CD4-positive, alpha-beta T cell treated with Interleukin-15 for 4 hours (primary cell): ENCODE measurements around the gene LIPE.
"Not testable (repeated sequence)": the region's sequence is repeated elsewhere in the genome, so short reads cannot be mapped to it uniquely, and the experiment has no call there.

Experiments used
- DNase-seq: peaks from one replicate; pipeline ENCODE4 v3.0.0-alpha.2; 2020; ENCODE audit warnings: low spot score

Gene LIPE

GRCh38 chr19:42448306-42448705 is 21.1 kb upstream of the LIPE start:
- DNase-seq = not testable (repeated sequence)

DNA sequence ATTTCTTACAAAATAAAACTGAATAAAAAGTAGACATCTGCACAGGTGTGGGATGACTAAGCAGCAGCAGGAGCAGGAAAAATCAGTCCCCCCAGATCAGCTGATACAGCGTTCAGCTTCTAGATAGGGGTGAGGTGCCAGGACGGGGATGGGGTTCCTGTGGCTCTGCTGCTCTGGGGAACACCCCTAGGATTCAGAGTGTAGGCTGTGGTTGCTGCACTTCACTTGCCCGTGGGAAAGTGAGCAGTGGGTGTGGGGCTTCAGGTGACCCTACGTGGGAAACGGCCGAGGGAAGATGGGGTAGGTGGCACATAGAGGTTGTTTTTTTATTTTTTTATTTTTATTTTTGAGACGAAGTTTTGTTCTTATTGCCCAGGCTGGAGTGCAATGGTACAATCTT is 18.8 kb upstream of the LIPE start:
- no peak for DNase-seq

- DNase-seq = no peak
Measured at GRCh38 chr19:42443944-42444398, 16.8 kb upstream of the LIPE start.

DNA sequence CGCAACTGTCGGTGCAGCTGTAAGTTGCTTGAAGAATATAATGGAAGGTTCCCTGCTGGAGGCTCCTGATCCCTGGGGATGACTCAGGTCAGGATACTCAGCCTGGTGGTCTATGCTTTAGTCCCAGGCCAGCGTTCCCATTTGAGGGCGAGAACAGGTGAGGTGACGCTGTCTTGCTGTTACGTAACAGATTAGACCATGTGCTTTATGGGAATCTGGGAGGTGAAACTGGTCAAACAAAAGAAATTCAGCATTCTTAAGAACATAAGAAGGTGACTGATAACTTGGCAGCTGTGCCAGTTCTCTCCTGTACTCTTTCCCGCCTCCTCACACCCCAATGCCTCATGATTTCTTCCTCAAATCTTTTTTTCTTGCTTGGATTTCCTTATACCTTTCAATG is 15.6 kb upstream of the LIPE start, which contains the start of gene CXCL17:
Gene CXCL17 (minus strand): TSS at position 114 of the 400 bp plus-strand sequence. CDS start 114 bp downstream, outside the sequence.
- DNase-seq = no peak

- DNase-seq = no peak
Measured at GRCh38 chr19:42441049-42441445, 13.9 kb upstream of the LIPE start.

DNA sequence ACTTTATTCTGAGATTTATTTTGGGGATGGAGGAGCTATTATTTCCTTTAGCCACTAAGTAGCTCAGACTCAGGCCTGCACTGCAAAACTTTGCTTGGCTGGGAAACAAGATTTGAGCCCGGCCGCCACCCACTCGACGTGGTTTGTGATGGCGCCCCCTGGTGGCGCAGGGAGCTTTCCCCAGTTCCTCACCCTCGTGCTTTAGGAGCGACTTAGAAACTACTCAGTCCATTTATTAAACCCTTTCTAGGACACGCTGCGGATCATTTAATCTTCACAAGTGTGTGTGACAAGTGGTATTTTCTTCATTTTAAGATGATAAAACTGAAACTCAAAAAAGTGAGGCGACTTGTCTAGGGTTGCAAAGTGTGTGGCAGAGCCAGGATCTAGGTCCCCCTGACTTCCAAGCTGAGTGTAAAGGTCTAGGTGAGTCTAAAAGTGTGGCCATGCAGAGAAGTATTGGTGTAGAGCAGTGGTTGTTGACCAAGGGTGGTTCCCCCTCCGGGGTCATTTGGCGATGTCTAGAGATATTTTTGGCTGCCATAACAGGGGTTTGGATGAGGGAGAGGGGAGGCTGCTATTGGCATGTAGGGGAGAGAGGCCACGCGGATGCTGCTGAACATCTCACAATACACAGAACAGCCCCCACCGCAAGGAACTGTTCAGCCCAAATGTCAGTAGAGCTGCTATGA is 13.3 kb upstream of the LIPE start:
- peak; percentile 79 for DNase-seq

- DNase-seq = no peak
Measured at GRCh38 chr19:42436006-42436405, 8.8 kb upstream of the LIPE start.

GRCh38 chr19:42435316-42435715 is 8.1 kb upstream of the LIPE start:
- DNase-seq = no peak

DNA sequence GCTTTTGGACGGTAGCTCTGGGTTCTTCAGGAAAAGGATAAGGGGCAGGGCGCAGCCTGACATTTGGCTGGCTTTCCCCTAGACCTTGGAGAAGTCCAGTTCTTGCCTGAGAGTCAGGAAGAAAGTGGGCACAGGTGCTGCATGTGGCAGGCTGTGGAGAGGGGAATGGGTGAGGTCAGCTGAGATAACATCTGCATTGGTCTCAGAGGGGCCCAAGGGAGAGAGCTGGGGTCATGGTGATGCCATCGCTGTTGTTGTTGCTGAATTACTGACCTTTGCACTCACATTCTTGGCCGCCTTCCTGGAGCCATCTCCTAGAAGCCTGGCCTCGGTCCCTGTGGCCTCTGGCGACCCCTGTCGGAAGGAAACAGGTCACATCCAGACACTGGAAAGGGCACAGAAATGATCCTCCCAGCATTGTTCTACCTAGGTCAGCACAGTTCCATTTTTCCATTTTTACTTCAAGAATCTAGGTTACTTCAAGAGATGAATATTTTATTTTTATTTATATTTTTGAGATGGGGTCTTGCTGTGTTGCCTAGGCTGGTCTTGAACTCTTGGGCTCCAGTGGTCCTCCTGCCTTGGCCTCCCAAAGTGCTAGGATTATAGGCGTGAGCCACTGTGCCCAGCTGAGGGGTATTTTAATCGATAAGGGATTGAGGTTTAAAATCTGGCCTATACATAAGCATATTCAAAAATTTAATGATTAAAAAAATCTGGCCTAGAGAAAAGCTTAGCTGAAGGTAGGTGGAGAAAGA is 6.5 kb upstream of the LIPE start:
- DNase-seq = peak; percentile 75

- DNase-seq = no peak
Measured at GRCh38 chr19:42431486-42431885, 4.3 kb upstream of the LIPE start.

DNA sequence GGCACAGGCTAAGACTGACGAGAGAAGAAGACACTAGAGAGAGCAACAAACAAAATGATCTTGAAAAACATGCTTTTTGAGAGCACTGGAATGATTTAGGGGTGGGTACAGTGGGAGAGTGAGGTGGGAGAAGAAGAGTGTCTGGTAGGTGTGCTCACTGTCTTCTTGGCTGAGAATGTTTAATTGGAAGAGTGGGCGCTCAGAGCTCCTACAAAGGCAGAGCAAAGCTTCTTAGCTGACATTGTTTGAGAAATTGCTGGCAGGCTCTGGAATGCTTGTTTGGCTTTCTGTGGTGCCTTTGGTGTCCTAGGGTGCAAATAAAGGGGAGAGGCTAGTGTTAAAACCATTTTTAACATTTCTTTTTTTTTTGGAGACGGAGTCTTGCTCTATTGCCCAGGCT is 1.5 kb upstream of the LIPE start:
- DNase-seq = no peak

- no peak for DNase-seq
Measured at GRCh38 chr19:42426643-42427042, 545 bp downstream of the LIPE start.

DNA sequence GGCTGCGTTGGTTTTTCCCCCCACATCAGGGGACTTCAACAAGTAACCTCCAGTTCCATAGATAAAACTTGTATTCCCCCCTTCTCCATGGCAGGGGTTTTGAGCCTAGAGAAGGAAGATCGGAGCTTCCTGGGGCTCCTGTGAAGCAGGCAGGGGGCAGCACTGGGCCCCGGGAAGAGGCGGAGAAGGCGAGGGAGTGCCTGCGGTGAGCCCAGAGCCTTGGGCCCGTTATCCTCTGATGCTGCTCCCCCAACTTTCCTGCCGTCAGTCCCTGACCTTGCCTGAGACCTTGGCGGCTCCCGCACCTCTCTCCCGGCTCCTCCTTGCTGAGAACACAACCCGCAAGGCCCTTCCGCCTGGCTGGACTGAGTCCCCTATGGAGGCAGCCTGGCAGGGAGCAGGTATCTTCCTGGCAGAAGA is 2.5 kb downstream of the LIPE start:
- no peak for DNase-seq

DNA sequence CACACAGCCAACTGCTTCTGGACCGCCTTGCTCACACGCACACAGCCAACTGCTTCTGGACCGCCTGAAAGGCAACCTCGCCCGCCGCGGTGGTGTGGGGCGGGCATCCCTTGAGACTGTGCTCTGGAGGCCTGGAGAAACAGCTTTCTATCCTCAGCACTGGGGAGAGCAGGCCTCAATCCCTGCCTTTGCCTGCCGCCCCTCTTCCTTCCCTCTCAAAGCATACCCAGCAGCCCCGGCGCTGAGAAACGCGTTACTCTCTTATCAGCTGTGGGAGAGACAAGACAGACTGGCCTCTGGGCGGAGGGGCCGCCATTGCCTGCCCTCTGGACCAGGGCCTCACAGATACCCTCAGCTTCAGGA is 2.9 kb downstream of the LIPE start:
- DNase-seq = no peak

DNA sequence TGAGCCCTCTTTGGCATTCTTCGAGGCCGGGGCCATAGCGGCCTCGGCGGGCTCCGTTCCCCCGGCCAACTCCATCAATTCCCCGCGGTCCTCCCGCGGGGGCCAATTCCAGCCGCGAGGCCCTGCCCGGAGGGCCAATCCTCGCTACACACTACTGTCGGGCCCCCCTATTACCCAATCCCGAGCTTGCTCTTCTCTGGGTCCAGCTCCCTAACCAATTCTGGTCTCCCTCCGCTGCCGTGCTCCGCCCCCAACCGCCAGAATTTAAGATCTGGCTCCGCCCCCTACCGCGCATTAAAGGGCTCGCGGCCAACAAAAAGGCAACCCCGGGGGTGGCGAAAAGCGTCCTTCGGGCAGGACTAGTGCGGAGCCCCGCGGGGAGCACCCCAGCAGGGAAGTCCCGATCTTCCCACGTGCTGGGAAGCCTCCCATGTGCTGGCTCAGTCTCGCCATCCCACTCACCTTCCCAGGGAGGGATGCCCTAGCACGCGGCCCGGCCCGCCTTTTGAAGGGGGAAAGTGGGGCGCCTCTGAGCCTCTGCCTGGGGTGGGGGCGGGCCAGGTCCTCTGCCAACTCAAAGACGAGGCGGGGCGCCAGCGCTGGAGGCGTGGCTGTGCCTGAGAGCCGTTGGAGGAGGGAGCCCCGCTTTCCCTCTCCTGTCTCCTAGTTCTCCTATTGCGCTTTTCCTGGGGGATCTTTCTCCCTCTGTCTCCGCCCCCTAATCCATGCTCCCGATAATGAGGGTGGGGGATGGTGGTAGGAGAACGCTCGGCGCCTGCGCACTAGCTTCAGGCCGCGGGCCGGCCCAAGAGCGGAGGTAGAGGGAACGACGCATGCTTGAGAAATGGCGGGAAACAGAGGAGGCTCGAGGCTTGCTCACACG is 3.5 kb downstream of the LIPE start:
- DNase-seq = peak; percentile 94

DNA sequence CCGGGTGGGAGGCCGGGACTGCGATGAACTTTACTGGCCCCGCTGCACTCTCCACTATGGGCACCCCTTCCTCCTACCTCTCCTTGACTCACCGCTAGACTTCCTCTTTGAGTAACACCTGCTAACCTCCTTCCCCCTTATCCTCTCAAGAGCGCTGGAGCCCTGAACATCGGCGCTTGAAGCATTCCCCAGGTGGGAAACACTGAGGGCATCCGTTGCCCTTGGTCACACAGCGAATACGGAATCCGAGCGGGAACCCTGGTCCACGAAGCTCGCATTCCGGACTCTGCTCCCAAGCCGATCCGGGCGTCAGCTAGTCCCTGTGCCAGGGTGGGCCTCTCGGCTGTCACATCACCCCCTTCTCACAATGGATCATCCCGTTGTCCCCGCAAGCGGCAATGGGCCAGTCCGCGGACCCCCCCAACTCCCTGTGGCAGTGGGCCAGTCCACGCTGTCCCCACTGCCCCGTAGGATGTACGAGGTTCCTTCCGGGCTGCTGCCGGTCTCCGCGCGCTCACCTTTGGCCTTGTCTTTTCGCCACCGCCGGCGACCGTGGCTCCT is 4.2 kb downstream of the LIPE start:
- peak; percentile 54 for DNase-seq

DNA sequence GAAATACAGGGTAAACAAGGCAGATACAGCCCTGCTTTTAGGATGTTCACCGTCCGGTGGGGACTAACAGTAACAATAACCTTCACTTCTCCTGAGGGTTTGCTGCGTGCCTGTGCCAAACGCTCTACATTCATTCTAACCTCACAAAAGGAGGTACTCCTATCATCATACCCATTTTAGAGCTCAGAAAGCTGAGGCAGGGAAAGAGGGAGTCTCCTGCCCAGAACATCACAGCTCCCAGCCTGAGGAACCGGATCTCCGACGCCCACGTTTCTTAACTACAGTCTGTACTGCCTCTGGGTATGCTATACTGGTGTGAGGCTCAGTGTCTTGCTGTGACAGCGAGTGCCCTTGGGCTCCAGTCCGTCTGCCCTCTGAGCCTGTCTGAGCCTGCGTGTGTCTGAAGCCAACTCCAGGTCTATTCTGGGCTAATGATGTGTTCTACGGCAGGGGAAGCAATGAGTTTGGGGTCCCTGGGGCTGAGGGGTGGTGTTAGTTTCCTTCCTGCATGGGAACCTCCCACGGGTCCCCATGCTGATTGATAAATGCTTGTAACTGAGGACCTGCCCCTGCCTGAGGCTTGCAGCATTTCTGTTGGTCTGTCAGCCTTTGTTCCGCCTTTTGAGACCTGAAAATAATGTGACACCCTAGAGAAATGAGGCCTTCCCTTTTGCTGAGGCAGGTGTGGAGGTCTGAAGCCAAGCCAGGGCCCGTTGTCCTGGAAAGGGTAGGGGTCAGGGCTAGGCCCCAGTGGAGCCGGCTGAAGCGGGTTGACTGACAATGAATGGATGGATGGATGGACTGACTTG is 4.9 kb downstream of the LIPE start:
- no peak for DNase-seq

- DNase-seq = no peak
Measured at GRCh38 chr19:42421591-42422031, 5.6 kb downstream of the LIPE start.

- no peak for DNase-seq
Measured at GRCh38 chr19:42421101-42421500, 6.1 kb downstream of the LIPE start.

DNA sequence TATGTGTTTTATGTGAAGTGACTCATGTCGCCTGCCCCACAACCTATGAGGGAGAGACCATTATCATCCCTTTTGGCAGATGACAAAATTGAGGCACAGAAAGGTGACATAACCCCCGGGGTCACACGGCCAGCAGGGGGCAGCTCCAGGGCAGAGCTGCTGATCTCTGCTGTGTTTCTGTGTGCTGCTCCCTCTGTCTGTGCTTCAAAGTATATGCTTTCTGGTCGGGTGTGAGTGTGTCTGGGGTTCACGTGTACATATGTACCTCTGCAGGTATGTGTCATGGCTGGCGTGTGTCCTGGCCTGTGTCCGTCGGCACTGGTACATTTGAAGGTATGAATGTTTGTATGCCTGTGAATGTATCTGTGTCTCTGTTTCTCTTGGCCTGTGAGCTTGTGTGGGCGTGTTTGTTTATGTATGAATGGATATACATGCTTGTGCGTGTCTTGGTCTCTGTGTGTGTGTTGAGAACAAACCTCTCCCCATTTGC is 7.1 kb downstream of the LIPE start:
- DNase-seq = peak; percentile 83

DNA sequence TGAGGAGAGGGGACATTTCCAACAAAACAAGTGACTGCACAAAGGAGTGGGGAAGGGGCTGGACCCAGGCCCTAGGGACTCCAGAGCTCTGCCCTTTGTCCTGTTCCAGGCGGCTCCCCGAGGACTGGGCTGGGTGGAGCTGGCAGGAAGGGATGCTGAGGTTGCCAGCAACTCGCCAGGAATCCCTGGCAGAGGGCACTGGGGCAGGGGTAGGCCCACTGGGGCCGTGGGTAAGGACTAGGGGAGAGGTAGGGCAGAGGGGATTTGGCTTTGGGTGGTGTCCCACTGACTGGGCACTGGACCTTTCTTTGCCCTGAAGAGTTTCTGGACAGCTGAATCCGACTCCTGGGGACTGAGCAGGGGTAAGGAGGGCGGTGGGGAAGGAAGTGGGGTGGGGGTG is 7.9 kb downstream of the LIPE start:
- no peak for DNase-seq
